Smooth muscle cell (in vitro differentiated cells): Measurements from ENCODE around the gene GABRQ. TPM values are rescaled to one million over a fixed set of nuclear protein-coding genes. Genes with fewer than 3 reads are reported as not detected.

ENCODE experiments used
- DNase-seq: peaks from one replicate; lab custom pipeline; 2025; ENCODE audit not compliant: unreplicated experiment; lab: John Stamatoyannopoulos, UW
- H2AFZ ChIP-seq: fragments of 200-600 bp; sonication (generic); 2 replicates; pipeline ENCODE4 v1.6.0; 2016; ENCODE audit warnings: antibody characterized with exemption, low read depth, mild to moderate bottlenecking
- H3F3A ChIP-seq: fragments of 200-600 bp; sonication (generic); 2 replicates; pipeline ENCODE4 v1.6.0; 2017; ENCODE audit warnings: antibody characterized with exemption, low read depth
- H3K27ac ChIP-seq: fragments of 200-600 bp; sonication (generic); 2 replicates; pipeline ENCODE4 v1.5.1; 2016; ENCODE audit warnings: low read depth, mild to moderate bottlenecking
- H3K27me3 ChIP-seq: fragments of 200-600 bp; sonication (generic); 2 replicates; pipeline ENCODE4 v1.6.1; 2016; ENCODE audit warnings: low read depth, mild to moderate bottlenecking
- H3K36me3 ChIP-seq: fragments of 200-600 bp; sonication (generic); 2 replicates; pipeline ENCODE4 v1.5.1; 2016; ENCODE audit warnings: low read depth
- H3K4me1 ChIP-seq: fragments of 200-600 bp; sonication (generic); 2 replicates; pipeline ENCODE4 v1.5.1; 2016; ENCODE audit warnings: low read depth
- H3K4me2 ChIP-seq: fragments of 200-600 bp; sonication (generic); 2 replicates; pipeline ENCODE4 v1.6.0; 2016; ENCODE audit warnings: mild to moderate bottlenecking
- H3K4me3 ChIP-seq: fragments of 200-600 bp; sonication (generic); 2 replicates; pipeline ENCODE4 v1.5.1; 2016; ENCODE audit warnings: mild to moderate bottlenecking
- H3K79me2 ChIP-seq: fragments of 200-600 bp; sonication (generic); 2 replicates; pipeline ENCODE4 v1.6.0; 2016; ENCODE audit warnings: low read depth, mild to moderate bottlenecking
- H3K9ac ChIP-seq: fragments of 200-600 bp; sonication (generic); 2 replicates; pipeline ENCODE4 v1.6.0; 2016; ENCODE audit warnings: low read depth
- H3K9me3 ChIP-seq: fragments of 200-600 bp; sonication (generic); replicated peaks from 2 replicates; pipeline ENCODE4 v1.5.1; 2016; ENCODE audit warnings: low read depth
- H4K20me1 ChIP-seq: fragments of 200-600 bp; sonication (generic); 2 replicates; pipeline ENCODE4 v1.6.0; 2016; ENCODE audit warnings: low read depth
- WGBS: methylation state at CpG from one replicate; pipeline ENCODE4 v1.1.7; 2016; ENCODE audit warnings: low lambda C conversion rate; 5-methylcytosine and 5-hydroxymethylcytosine counted together
- polyA plus RNA-seq: library from polyadenylated mRNA; unstranded; fragments of >200 nt; fragmentation: Nextera tagmentation; extraction: Ambion mirVana; gene quantifications from 2 replicates; pipeline ENCODE4 v1.2.1, GENCODE V29; 2016
- total RNA-seq: library from RNA; depleted of rRNA; stranded (reverse); fragments of >200 nt; gene quantifications from 2 replicates; pipeline ENCODE4 v1.2.3, GENCODE V29; 2014
- TF ChIP-seq, protein P1 (sequence below): fragments of 200-600 bp; sonication (generic); IDR thresholded peaks from 2 replicates; pipeline ENCODE4 v1.5.1; 2017; ENCODE audit warnings: borderline replicate concordance, mild to moderate bottlenecking, antibody characterized with exemption; ENCODE audit not compliant: insufficient read depth, poor library complexity, severe bottlenecking

The GABRQ gene
- total and polyA plus RNA-seq, 2 experiments from 2014 or later, result 1.3 to 2.7 TPM

DNA sequence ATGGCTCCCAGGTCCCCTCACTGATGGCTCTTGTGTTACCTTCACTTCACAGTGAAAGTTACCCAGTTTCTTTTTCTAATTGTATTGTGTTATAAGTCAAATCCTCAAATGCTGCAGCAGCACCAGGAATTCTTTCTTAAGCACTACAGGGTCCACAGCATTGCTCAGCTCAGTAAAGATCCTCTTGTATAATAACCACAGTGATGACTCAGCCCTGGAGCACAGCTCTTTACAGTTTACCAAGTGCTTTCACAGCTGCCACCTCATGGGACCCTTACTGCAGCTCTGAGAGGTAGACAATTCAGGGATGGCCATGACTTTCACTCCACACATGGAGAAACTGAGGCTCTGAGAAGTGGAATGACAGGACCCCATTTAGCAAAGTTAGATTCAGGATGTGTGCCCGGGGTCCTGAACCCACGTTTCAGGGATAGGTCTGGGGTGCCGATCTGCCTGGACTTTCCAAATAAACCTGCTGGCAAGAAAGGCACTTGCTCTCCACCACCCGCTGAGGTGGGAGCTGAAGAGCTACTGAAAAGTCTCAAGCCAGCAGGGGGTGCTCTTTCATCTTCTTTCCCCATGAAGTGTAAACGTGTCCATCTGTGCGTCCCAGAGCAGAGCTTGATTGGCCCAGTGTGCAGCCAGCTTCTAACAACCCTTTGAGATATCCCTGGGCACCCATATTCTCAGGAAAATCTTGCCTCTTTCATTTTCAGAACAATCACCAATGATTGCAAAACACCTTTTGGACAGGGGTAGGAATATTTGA is 35.7 kb upstream of the GABRQ start:
- Histone ChIP-seq H3K79me2 (no peaks in the 10 kb centered on the region), H2AFZ (no peak overlapping the region), H3K27me3 (no peaks in the 10 kb centered on the region), H4K20me1 (no peaks in the 10 kb centered on the region), H3K4me1 (no peaks in the 10 kb centered on the region), H3K27ac (no peak overlapping the region), H3F3A (no peaks in the 10 kb centered on the region), H3K4me3 (no peak overlapping the region), H3K9ac (no peak overlapping the region), H3K9me3 (no peaks in the 10 kb centered on the region), H3K36me3 (no peaks in the 10 kb centered on the region), H3K4me2 (no peak overlapping the region)
- WGBS, result 48% methylated on average over 6 of the region's 6 CpGs
- TF ChIP-seq, protein P1, sequence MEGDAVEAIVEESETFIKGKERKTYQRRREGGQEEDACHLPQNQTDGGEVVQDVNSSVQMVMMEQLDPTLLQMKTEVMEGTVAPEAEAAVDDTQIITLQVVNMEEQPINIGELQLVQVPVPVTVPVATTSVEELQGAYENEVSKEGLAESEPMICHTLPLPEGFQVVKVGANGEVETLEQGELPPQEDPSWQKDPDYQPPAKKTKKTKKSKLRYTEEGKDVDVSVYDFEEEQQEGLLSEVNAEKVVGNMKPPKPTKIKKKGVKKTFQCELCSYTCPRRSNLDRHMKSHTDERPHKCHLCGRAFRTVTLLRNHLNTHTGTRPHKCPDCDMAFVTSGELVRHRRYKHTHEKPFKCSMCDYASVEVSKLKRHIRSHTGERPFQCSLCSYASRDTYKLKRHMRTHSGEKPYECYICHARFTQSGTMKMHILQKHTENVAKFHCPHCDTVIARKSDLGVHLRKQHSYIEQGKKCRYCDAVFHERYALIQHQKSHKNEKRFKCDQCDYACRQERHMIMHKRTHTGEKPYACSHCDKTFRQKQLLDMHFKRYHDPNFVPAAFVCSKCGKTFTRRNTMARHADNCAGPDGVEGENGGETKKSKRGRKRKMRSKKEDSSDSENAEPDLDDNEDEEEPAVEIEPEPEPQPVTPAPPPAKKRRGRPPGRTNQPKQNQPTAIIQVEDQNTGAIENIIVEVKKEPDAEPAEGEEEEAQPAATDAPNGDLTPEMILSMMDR, result no peak
- no peak for DNase-seq

DNA sequence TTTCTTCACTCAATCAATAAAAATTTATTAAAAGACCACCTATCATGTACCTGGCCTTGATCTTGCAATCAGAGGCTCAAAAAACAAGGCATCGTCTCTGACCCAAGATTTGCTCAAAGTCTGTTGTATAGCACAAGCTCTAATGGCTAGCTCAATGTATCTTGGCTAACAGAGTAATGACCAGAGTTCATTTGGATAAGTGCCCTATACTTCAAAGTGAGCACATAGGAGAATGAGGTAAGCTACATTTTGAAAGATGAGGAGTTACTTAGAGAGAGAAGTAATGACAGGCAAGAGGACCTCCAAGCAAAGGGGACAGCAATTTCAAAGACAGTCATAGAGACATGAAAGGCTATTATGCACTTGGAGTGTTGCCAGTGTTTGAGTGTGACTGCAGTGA is 22.9 kb upstream of the GABRQ start:
- Histone ChIP-seq H3K27me3 (no peaks in the 10 kb centered on the region), H3F3A (no peaks in the 10 kb centered on the region), H3K9ac (no peak overlapping the region), H3K4me1 (no peaks in the 10 kb centered on the region), H3K9me3 (peaks cover under 1% of the 10 kb centered on the region), H2AFZ (no peak overlapping the region), H4K20me1 (no peaks in the 10 kb centered on the region), H3K36me3 (no peaks in the 10 kb centered on the region), H3K27ac (no peak overlapping the region), H3K79me2 (no peaks in the 10 kb centered on the region), H3K4me2 (no peak overlapping the region), H3K4me3 (no peak overlapping the region)
- DNase-seq, result no peak
- 73% methylated on average over 1 of the region's 1 CpG for WGBS
- TF ChIP-seq, protein P1, result no peak

DNA sequence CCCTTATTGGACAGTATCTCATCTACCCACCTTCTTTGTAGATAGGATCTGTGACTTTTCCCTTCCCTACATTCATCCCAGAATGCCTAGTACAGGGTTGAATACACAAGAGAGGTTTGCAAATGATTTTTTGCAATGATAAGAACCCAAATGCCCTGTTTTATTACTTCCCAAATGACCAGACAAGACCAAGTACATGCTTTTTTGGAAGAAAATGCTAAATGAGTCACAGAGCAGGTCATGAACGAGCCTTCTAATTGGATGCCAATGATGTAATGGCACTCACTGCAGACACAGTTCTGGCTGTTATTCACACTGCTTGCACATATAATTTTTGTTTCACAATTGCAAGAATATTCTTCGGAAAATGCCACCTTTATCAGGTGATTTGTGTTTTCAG is 17.8 kb upstream of the GABRQ start:
- no peak for DNase-seq

More for the DNA sequence above, 17.8 kb upstream of the GABRQ start:
- H3K27ac ChIP-seq, result no peak overlapping the region
- WGBS, result 49% methylated on average over 2 of the region's 2 CpGs
- H3K4me2 ChIP-seq, result no peak overlapping the region
- TF ChIP-seq, protein P1, result no peak
- H3K9ac ChIP-seq, result no peak overlapping the region
- H3K9me3 ChIP-seq, result no peaks in the 10 kb centered on the region
- no peak overlapping the region for H3K4me3 ChIP-seq
- no peaks in the 10 kb centered on the region for H3K4me1 ChIP-seq
- H3F3A ChIP-seq, result no peaks in the 10 kb centered on the region
- no peak overlapping the region for H2AFZ ChIP-seq
- H3K36me3 ChIP-seq, result no peaks in the 10 kb centered on the region
- H3K27me3 ChIP-seq, result no peaks in the 10 kb centered on the region
- H4K20me1 ChIP-seq, result no peaks in the 10 kb centered on the region
- no peaks in the 10 kb centered on the region for H3K79me2 ChIP-seq
